Renal cortical epithelial cell (primary cell): Measurements from ENCODE around the gene KLHL30. TPM values are rescaled to one million over a fixed set of nuclear protein-coding genes. Genes with fewer than 3 reads are reported as not detected.

Experiments used
- DNase-seq: peaks from one replicate; pipeline ENCODE4 v3.0.0-alpha.2; 2011; ENCODE audit warnings: low read depth
- total RNA-seq: library from RNA; depleted of rRNA; stranded (reverse); fragments of >200 nt; gene quantifications from 2 replicates; pipeline ENCODE4 v1.2.3, GENCODE V29; 2014

Gene KLHL30, protein sequence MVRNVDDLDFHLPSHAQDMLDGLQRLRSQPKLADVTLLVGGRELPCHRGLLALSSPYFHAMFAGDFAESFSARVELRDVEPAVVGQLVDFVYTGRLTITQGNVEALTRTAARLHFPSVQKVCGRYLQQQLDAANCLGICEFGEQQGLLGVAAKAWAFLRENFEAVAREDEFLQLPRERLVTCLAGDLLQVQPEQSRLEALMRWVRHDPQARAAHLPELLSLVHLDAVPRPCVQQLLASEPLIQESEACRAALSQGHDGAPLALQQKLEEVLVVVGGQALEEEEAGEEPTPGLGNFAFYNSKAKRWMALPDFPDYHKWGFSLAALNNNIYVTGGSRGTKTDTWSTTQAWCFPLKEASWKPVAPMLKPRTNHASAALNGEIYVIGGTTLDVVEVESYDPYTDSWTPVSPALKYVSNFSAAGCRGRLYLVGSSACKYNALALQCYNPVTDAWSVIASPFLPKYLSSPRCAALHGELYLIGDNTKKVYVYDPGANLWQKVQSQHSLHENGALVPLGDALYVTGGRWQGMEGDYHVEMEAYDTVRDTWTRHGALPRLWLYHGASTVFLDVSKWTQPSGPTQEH
- total RNA-seq: 0.40 and 0.87 TPM in 2 replicates

DNA sequence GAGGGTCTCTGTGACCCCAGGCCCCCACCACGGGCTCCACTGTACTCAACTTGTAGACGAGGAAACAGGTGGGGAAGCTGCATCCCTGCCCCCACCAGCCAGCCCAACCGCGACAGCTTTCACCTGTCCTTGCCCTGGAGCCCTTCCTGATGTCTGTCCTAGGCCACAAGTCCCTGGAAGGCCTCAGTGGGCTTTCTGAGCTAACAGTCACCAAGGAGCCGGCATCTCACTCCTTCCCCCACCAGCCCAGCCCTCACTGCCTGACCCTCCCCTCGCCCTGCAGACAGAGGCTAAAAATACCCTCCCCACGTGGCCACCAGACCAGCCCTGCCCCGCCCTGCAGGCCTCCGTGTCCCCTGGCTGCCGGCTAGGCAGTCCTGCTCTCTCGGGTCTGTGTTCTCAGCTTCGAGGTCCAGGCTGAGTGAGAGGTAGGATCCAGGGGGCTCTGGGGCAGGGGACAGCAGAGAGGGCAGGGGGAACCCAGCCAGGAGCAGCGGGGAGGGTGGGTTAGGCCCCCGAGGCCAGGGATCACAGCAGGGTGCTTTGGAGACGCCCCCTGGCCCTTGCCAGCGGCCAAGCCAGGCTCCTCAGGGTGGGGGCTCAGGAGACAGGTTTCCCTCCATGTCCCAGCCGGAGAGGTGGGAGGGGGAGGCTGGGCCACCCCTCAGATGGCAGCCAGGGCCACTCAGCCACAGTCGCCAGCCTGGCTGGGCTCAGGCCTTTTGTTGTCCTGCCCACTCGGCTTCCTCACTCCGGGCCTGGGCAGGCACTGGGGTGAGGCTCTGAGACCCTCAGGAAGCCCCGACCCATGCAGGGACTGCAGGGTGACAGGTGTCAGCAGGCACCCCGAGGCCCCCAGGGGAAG is at the start of gene KLHL30:
TSS of gene KLHL30 (plus strand) at position 338 of the 865 bp plus-strand sequence. CDS start 2,087 bp downstream, outside the sequence.
- DNase-seq: no peak

DNA sequence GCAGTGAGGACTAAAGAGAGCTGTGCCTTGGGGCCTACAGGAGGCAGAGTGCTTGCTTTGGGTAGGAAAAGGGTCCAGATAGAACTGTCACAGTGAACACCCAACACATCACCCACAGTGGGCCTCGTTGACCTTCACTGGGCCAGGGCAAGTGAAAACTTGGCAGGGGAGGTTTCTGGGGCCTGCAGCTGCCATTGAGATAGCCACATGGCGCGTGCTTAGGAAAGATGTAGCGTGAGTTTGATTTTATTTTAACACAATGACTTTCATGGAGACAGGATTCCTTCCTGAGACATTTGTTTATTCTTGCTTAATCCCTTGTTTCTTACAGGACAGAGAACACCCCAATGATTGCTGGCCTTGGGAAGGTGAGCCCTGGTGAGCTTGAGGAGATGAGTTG is 47.6 kb upstream of the KLHL30 start:
- no peak for DNase-seq

DNA sequence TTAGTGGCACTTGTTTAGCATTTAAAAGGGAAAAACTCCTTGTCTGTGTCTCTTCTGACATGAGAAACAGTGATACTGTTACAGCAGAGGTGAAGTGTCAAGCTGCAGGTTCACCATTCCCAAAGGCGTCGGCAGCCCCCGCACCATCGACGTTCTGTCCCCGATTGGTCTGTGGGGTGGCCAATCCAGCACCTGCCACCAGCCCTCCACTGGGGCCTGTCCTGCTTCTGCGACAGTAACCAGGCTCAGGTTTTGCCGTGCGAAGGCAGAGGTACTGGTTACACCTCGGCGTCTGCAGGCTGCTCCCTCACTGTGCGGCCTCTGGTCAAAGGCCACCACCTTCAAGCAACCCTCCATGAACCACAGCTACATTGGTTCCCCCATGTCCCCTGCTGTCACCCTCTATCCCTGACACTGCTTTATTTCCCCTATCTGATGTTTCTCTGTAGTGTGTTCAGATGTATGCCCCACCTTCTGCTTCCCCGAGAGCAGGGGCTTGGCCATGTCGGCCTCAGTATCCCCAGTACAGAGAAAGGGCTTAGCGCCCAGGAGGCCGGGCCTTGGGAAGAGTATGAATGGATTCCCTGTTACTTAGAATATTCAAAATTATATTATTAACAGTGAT is 46.9 kb upstream of the KLHL30 start:
- no peak for DNase-seq

DNA sequence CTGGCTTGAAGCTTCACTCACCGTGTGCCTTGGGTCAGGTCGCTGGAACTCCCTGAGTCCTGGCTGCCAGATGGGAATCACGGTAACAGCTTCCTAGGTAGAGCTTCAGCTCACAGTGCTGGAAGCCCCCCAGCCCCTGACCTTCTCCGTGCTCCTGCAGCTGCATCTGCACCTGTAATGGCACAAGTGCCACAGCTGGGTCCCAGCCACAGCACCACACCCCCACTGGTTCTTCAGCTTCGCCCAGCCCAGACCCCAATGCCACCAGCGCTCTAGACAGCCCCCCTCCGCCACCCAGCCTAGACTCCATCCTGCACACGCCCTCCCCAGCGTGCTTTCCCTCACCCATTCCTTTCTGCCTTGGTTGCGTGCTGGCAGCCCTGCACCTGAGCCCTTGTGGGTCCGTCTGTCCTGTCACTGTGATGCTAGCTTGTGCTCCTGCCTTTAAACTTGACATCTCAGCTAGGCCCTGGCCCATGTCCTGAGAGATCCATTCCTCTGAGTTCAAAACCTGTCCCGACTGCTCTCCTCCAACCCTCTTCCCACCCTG is 45.9 kb upstream of the KLHL30 start:
- no peak for DNase-seq

DNA sequence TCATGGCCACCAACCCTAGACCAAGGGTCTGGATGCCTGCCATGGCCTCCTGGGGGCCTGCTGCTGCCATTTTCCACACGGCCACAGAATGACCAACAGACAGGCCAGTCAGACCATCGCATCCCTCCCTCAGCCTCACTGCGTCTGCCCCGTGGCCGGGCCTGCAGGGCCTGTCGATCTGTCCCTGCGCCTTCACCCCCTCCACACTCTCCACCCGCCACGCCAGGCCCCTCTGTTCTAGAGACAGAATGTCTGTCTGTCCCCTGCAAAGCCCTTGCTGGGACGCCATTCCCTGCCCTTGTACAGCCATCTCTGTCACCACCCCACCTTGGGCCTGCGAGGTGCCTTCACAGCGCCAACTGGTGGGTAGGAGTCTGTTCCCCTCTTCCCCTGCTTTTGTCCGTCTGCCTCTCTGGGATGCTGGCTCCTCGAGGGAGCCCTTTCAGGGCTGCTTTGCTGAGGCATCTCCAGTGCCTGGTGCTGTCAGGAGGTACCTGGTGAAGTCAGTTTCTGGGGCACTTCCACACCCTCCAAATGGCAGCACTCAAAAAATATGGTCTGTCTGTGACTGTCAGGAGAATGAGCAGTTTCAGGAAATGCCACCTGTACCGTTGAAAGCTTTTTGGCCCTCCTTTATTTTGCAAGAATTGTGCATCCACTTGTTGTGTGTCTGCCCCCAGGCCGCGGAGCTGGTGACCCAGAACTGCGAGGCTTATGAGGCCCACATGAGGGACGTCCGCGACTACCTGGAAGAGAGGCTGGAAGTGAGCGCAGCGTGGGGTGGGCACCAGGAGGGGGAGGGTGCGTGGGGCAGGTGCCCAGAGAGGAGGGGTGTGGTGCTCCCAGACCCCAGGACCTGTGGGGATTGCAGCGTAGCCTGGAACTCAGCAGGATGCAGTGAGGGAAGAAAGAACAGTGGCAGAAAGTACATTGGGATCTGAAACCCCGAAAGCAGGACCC is 45.0 kb upstream of the KLHL30 start:
- no peak for DNase-seq

DNA sequence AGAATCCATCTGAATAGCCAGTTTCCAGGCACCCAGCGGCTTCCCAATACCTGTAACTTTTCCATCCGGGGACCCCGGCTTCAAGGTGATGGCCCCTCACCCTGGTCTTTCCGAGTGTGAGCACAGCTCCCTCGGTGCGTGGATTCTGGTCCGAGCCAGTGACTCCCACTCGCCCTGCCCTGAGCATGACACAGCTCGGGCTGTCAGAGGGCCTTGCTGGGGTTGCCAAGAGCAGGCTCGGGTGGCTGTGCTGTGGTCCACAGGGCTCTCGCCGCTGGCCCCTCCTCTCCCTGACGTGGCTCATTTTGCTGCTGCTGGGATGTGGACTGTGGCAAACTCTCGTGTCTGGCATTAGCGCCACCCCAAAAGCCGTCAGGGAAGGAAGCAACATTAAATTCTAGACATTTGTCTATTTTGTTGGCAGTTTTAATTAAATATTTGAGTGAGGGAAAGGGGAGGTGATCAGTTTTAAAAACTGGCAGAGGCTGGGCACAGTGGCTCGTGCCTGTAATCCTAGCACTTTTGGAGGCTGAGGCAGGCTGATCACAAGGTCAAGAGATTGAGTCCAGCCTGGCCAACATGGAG is 43.9 kb upstream of the KLHL30 start:
- no peak for DNase-seq

DNA sequence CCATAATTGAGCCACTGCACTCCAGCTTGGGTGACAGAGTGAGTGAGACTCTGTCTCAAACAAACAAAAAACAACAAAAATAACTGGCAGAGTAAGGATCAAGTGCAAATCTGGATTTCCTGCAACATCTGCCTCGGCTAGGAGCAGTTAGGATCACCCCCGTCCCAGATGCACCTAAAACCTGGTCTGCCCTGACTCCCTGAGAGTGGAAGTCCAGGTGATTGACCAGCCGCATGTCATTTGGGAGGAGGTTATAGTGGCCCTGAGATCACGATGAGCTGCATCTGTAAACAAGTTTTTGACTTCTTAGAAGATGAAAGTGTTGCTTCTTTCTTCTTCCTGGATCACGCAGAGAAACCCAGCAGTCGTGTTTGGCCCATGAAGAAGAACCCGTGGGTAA is 43.3 kb upstream of the KLHL30 start:
- no peak for DNase-seq

DNA sequence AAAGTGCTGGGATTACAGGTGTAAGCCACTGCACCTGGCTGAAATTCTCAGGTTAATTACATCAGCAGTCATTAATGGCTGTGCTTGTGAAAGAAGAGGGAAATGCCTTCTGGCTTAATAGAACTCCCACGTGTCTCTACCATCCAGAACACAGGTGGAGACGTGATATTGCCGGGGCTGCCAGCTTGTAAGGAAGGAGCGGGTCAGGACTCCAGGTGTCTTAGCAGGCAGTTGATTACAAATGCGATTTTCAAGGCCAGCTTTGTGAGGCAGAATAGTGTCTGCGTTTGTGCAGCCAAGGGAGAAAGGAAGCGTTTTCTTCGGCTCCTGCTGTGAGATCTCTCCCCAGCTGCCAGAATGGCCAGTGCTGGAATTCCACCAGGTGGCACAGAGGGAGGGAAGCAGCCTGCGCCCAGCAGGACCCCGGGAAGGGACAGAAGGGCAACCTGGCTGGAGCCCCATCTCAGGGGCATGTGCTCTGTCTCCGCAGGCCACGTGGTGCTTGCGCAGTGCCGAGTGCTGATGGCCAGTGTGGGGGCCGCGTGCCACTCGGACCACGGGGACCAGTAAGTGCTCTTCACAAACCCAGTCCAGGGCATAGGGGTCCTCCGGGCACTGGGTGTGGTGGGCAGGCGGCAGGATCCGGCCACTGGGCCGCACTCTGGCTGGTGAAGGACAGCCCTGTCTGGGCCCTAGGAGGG is 42.0 kb upstream of the KLHL30 start:
- no peak for DNase-seq

DNA sequence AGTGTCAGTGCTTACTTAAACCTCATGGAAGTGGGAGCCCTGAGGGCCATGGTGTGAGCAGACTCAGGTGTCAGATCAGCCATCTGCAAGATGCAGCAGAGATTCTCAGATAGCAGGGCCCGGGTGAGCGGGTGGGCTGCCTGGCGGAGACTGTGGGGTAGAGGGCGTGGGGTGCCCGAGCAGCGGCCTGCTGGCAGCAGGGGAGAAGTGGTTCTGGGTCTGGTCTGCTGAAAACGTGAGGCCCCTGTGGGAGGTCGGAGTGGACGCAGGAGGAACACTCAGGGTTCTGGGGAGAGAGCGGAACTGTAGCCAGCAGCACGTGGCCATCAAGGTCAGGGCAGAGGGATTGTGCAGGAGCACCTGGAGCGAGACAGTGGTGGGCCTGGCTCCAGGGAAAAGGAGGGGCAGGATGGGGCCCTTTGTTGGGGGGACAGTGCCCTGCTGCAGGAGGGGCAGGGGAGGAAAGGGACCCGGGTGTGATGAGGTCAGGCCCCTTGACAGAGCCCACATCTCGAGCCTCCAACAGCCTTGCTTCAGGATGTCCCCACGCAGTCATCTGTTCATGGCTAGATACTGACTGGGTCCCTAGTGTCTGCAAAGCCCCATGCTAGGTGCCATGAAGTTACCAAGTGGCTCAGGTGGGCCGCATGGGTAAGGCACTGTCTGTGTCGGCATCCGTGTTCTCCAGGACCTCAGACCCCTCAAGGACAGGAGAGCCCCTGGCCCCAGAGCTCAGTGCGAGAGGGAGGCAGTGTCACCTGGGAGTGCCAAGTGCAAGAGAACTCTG is 41.1 kb upstream of the KLHL30 start:
- DNase-seq: no peak

DNA sequence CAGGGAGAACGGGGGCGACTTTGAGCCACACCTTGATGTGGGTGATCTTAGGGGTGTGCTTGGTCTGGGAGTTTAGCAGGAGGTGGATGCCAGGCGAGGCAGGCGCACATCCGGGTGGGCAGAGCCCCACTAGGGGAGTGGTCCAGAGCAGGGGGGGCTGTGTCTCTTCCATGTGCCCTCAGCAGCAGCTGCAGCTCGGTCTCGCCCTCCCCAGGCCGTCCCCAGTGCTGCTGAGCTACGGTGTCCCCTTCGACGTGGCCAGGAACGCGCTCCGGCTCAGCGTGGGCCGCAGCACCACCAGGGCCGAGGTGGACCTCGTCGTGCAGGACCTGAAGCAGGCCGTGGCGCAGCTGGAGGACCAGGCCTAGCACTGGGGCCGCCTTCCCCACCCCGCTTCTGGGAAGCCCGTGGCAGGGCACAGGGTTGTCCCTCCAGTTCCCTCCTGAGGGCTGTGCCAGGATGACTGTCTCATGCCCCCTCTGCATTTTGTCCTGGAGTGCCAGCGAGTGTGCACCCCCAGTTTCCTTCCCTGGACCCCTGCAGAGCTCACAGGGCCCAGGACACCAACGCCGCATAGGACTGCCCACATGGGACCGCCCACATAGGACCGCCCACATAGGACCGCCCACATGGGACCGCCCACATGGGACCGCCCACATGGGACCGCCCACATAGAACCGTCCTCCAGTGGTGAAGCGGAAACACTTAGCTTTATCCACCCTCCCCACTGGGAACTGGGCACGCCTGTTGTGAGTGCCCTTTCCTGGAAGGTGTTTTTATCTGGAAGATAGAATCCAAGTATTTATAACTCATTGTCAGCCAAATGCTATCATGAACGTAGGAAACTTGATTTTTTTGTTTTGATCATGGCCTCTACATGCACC is 40.2 kb upstream of the KLHL30 start:
- DNase-seq: peak; percentile 45

DNA sequence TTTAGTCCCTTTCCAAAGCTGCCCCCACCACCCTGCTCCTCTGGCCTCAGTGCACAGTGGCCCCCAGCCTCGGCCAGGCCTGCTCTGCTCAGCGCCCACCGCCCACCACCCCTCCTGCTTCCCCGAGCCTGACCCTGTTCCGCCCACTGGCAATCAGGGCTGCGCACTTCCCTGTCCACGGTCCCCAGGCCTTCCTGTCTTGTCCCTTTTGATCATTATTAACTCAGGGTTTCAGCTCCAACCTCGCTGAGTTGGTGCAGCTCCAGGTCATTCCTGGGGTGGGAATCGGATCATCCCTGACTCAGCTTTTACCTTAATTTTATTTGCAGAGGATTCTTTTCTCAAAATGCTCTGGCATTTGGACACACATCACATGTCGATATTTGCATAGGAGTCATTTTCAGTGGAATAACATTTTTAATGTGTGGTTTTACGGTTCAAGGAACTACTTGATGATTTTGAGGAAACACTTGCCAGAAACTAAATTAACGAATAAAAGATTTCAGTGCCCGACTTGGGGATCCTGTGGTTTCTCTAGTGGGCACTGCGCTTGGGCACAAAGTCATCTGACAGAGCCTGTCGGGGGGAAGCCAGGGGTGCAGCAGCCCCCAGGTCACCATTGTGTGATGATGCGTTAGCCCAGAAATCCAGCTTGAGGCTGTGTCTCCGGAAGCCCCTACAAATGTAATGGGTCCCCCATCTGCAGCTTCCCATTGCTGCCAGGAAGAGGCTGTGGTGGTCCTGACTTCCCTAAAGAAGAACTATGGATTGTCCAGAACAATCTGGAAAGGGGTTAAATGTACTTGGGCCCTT is 39.4 kb upstream of the KLHL30 start:
- DNase-seq: peak; percentile 86

DNA sequence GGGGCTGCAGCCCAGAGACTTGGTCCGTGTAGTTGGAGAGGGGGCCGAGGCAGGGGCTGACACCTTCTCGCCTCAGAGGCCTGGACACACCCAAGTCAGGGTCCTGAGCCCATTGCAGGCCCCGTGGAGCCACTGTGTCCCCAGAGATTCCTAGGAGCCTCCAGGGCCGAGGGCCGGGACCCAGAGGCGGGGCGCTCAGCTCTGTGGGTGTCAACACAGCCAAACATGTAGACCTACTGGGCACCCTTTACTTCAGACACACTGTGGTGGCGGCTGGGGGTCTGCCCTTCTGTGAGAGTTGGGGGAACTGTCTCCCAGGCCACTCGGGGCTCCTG is 38.8 kb upstream of the KLHL30 start:
- DNase-seq: no peak

DNA sequence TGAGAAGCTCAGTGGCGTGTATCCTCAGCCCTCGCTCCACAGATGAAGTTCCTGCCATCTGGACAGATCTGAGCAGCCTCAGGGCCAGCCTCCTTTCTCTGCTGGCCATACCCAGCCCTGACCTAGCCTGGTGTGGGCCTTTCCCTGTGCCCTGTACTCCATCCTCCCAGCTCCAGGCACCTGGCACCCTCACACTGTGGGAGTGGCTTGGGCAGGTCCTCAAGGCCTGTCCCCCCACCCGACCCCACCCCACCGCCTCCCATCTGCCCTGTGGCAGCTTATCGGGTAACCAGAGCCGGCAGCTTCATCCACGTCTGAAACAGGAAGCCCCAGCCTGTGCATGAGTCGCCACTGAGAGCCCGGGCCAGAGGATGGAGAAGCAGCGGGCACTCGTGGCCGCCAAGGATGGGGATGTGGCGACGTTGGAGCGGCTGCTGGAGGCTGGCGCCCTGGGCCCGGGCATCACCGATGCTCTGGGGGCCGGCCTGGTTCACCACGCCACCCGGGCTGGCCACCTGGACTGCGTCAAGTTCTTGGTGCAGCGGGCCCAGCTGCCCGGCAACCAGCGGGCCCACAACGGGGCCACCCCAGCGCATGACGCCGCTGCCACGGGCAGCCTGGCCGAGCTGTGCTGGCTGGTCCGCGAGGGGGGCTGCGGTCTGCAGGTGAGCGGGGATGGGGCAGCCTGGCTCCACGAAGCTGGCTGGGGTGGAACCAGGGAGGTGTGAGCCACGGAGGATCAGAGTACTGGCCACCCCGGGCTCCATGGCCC is 38.2 kb upstream of the KLHL30 start, which contains the start of gene ESPNL:
TSS of gene ESPNL (plus strand) at position 292 of the 772 bp plus-strand sequence. CDS start at position 372, 80 bp downstream.
- no peak for DNase-seq

DNA sequence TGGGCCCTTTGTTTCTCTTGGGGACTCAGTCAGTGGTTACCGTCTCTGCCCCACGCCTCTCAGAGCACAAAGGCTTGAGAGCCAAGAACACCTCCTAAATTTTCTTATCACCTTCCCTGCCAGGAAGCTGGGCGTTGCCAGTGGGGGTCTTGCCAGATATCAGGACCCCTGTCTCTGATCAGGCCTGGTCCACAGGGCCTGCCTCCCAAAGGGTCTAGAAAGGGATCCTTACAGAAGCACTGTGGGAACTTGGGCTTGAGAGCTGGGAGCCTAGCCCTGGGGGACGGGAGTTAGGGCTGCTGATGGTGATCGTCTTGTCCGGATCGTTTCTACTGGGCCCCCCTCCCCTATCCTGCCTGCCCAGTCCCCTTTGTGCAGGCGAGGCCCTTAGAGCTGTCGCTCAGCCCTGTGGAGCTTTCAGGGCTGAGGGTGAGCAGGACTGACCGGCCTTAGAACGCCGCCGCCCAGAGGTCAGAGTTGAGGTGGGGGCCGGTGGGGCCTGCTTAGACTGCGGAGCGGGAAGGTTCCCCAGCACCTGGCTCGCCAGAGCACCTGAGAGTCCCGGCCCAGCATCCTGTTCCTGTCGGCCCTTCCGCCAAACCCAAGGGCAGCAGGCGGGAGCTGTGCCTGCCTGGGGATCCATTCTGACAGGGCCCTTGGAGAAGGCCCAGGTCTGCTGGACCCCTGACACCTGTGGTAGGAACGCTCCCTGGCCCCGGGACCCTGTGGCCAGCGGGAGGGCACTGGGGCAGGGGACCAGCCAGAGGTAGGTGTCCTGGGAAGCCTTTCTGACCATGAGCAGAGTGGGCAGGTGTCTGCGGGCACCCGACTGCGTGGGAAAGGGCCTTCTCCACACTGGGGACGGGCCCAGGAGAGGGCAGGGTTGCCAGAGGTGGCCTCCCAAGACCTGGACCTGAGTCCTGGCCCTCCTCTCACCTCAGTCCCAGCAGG is 37.4 kb upstream of the KLHL30 start:
- DNase-seq: no peak
